Measurements from ENCODE around the gene C5orf22.
A peak's percentile ranks its signal among the peaks of the same experiment; 100 is the strongest.
"Not testable (repeated sequence)": the region's sequence is repeated elsewhere in the genome, so short reads cannot be mapped to it uniquely, and the experiment has no call there.

Gene C5orf22

DNA sequence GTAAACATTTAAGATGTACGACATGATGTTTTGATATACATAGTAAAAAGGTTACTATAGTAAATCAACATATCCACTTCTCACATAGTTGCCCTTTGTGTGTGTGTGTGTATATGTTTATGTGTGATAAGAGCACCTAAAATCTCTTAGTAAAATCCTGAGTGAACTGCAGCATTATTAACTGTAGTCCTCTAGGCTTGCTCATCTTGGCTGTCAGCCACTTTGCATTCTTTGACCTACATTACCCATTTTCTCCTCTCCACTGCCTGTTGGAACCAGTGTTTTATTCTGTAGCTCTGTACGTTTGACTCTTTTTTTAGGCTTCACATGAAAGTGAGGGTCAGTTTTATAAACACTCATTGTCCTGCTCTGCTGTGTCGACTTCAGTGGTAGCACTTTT is 24.4 kb downstream of the C5orf22 start:
- no peak for DNase-seq

DNA sequence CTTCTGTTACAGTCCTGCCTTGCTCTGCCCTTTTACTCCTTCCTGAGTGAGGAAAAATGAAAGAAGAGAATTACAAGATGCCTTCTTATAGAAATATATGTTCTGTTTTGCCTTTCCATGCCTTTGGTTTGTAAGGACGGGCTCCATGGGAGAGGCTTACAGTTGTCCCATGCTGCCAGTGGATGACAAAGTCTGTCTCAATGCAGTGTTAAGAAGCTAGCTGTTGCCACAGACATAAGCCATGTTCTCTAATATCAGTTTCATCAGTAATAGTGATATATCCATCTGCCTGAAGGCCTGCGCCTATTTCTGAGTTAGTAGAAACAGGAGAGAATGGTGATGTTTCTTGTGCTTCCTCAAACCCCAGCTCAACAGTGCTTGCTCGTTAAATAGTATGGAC is 27.8 kb downstream of the C5orf22 start:
- DNase-seq = no peak

DNA sequence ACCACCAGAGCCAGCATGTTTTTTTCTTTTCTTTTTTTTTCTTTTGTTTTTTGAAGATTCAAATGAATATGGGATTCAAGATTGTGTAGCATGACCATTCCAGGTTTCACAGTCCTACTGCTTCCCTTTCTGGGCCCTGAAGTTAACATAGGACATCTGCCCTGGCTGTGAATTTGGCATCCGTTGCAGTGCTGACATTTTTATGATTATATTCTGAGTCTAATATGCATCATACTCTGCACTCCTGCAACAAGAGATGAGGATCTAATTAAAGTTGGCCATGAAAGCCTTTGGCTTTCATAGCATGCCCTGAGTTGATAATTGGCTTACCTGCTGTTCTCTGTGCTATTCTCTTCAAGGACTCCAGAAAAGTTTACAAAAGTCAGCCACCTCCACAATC is 29.8 kb downstream of the C5orf22 start:
- no peak for DNase-seq

DNA sequence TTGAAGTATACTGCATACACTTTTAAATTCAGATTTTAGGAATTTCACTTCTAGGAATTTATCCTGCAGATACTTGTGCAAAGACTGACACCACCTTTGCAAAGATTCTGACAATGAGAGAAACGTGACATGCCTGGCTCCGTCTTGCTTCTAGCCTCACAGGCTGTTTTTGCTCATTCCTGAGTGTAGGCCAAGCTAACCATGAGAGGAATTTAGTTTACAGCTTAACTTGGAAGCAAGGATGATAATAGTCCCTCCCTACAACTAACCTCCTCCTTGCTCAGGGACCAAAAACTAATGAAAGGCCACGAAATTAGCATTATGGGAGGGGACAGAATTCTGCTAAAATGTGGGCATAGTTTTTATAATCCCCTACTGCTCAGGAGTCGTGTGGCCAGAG is 31.1 kb downstream of the C5orf22 start:
- no peak for DNase-seq

- DNase-seq = not testable (repeated sequence)
Observed at GRCh38 chr5:31566362-31566761, 34.3 kb downstream of the C5orf22 start.

DNA sequence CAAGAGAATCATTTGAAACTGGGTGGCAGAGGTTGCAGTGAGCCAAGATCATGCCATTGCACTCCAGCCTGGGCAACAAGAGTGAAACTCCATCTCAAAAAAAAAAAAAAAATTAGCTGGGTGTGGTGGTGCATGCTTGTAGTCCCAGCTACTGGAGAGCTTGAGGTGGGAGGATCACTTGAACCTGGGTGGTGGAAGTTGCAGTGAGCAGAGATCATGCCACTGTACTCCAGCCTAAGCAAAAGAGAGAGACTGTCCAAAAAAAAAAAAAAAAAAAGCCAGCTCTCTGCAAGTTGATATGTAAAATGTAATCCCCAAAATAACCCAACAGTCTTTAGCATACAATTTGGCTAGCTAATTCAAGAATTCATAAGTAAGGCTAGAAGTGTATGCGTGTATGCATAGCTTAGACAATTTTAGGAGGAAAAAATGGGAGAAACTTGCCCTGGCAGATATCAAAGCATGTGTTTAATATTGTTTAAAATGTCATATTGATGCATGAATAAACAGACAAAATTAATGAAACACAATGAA is 36.3 kb downstream of the C5orf22 start:
- no peak for DNase-seq

DNA sequence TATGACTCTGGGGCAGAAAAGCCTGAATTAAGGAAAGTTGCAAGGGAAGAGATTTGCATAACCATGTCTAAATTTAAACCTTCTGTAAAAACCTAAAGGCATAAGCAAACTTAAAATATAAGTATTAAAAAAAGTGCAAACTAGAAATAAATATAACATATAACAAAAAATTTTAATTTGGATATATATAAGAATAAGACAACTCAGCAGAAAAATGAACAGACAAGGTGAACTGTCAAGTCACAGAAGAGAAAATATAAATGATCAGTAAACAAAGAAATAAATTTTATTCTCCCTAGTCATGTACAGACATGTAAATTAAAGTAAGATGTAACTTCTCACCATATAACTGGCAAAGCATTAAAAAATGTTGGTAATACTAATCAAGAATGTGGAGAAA is 37.0 kb downstream of the C5orf22 start:
- DNase-seq = no peak

DNA sequence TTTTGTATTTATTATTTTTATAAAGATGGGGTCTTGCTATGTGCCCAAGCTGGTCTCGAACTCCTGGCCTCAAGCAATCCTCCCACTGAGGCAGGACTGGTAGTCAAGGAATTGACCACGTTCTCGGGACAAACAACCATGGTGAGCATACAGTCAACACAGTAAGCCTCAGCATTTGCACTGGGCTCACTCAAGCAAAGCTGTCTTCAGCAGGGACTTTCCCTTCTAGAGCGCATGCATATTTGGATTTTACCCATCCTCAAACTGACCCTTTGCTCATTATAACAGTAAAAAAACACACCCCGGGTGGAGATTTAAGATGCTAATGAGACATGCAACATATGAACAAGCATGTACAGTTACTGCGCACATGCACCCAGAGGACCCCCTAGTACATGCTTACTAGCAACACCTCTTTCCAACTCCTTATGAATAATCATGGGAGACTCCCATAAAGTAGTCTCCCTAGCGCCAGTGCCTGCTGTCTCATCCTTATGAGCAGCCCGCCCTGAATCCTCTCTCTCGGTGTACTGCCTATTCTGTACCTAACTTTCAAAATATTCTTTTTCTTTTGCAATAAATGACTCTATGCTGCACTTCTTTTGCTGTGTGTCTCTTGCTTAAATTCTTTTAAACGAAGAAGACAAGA is 41.5 kb downstream of the C5orf22 start:
- no peak for DNase-seq

- no peak for DNase-seq
Observed at GRCh38 chr5:31574772-31575171, 42.7 kb downstream of the C5orf22 start.

- DNase-seq = no peak
Observed at GRCh38 chr5:31577438-31577837, 45.3 kb downstream of the C5orf22 start.

DNA sequence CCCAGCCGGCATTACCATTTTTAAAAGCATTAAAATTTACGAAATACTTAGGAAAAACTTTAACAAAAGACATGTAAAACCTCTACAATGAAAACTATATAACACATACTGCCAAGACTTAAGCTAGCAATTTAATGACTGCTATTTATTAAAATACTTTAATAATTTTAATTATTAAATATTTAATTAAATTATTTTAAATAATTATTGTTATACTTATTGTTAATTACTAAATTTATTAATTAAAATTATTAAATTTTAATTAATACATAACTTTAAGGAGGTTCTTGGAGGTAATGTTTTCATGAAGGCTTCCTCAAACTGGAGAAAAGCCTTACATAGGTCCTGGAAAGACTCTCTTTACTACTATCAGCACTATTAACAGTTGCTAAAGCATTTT is 47.5 kb downstream of the C5orf22 start:
- DNase-seq = no peak

DNA sequence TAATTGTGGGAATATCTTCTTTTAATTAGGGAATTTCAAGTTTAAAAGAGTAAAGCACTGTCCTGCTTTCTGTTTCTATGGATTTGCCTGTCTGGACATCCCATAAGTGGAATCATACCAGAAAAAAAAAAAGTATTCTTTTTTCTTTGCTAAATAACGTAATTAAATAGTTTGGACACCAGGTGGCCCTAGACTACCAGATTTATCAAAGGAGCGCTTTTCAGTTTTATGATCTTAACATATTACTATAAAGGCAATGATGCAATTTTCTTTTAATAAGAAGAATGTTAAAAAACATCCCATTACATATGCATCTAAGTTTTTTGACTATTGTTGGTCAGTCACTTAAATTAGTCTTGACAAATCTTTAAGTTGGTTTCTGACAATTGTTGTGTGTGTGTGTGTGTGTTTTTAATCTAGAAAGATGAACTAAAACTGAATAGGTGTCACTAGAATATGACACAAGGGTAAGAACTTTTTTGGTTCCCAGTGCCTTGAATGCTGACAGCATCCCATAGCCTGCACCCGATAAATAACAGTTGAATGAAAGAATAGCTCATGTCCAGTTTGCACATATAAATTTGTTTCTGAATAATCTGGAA is 49.5 kb downstream of the C5orf22 start:
- DNase-seq = peak; percentile 7

DNA sequence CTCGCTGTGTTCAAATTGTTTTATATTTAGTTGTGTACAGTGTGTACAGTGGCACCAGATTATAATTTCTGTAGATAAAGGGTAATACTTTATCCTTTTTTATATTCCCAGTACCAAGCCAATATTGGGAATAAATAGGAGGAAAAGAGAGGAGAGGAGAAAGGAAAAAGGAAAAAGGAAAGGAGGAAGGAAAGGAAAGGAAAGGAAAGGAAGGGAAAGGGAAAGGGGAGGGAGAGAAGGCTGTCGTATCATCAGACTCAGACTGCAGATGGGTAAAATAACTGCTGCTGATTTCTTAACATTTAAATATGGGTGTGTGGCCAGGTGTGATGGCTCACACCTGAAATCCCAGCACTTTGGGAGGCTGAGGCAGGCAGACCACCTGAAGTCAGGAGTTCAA is 51.0 kb downstream of the C5orf22 start:
- no peak for DNase-seq

DNA sequence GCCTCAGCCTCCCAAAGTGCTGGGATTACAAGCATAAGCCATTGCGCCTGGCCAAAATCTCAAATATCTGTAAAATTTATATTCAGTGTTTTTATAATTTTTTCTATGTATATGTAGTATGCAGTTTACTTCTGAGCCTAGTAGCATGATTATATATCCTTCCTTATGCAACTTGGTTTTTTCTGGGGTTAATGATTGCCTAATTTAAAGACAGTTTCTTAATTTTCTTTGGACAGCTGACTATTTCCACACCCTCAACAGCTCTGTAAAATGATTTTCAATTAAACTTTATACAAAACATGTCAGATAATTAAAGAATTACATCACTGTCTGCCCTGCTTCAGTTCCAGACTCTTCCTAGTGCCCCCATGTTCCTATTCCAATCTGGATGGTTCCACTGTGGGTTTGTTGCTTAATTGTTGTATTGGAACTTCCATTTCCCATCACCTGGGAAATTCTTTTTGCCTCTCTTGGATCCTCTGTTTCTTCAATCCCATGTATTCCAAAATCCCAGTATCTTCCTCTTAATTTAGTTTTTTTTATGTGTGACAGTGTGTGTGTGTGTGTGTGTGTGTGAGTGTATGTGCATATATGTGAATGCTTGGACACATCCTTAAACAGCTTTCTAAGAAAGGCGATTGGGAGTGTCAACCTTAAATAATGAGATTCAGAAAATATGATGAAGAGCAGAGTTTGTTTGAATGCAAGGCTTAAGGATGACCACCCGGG is 53.2 kb downstream of the C5orf22 start:
- DNase-seq = no peak

DNA sequence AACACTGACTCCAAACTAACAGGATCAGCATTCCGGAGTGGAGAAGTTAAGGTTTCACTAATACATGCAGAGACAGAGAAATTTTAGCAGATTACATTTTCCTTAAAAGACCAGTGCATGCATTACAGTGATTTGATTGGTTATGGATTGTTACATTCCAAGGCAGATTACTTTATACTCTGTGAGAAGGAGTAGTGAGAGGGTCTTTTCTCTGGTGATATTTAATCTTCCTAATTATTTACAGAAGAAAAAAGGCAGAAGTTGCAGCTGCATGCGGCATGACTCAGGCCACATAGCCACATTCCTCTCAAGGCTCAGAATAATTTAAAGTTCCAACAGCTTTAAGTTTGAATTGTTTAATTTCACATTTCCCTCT is 53.8 kb downstream of the C5orf22 start:
- DNase-seq = no peak

GRCh38 chr5:31587546-31587945 is 55.4 kb downstream of the C5orf22 start:
- DNase-seq = no peak

- DNase-seq = no peak
Observed at GRCh38 chr5:31593665-31594064, 61.6 kb downstream of the C5orf22 start.

DNA sequence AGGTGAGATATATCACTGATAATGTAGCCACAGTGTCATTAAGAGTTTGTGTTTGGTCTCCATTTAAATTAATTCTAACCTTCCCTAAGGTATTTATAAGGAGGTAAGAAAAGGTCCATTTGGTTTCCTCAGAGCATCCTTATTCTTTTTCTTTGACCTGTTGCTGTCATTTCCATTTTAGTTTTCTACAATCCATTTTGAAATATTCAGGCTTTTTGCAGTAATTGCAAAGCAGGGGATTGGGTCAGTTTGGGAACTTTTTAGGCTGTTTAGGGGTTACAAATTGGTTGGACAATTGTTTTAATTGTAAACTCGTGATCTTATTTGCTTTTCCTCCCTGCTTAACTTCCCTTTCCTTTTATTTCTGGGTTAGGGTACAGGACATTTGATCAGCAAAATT is 64.3 kb downstream of the C5orf22 start:
- no peak for DNase-seq

DNA sequence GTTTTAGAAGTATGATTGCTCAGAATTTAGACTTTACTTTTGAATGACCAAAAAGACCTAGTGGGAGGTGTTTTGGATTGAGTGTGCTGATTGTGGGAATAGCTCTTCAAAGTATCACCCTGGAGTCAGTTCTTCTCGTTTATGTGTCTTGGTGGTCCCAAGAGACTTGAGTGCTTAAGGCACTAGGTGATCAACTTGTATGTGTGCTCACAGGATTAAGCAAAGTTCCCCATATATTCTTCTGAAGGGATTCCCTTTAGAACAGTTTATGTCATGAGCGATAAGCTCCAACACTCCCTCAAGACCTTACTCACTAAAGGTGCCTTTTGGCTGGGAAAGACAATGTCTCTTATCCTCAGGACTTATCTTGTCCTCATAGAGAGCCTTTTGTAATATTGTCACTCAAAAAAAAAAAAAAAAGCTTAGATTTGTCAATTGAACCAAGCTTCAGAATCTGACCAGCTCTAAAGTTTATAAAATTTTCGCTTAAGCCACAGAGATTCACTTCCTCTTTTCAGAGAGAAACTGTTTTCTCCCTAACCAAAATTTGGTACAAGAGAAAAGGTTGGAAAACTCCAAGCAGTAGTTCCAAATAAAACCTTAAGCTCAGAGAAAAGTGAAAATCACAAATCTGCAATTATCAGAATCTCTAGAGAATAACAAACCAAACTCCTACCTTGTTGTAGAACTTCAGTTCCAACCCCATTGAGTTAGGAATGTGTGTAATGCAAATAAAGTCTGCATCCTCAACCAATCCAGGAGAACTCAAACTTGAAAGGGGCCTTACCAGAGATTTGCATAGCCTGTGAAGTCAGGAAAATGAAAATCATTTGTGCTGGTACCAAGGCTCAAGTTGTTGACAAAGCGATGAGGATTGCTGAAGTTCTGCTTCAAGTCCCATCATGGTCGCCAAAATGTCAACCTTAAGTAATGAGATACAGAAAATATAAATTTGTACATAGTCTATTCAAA is 66.8 kb downstream of the C5orf22 start:
- DNase-seq = no peak

DNA sequence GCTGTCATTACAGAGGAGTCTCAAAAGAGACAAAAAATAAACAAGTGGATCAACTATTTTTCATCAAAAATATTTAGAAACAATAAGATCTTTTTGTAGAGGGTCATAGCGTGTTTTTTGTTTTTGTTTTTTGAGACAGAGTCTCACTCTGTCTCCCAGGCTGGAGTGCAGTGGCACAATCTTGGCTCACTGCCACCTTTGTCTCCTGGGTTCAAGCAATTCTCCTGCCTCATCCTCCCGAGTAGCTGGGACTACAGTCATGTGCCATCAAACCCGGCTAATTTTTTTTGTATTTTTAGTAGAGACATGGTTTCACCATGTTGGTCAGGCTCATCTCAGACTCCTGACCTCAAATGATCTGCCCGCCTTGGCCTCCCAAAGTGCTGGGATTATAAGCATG is 70.2 kb downstream of the C5orf22 start:
- DNase-seq = not testable (repeated sequence)

GRCh38 chr5:31604240-31604639 is 72.1 kb downstream of the C5orf22 start:
- DNase-seq = no peak

- no peak for DNase-seq
Observed at GRCh38 chr5:31604644-31605043, 72.5 kb downstream of the C5orf22 start.

Measured in kidney glomerular epithelial cell (primary cell).